AG04450 (cell line): Measurements from ENCODE around the gene ZBTB32. TPM values are rescaled to one million over a fixed set of nuclear protein-coding genes. Genes with fewer than 3 reads are reported as not detected.

Experiments used
- CTCF ChIA-PET: fragments of 300-600, 350-600 bp; formaldehyde crosslinking; extraction: SDS; loops from one replicate; lab custom pipeline; 2022; ENCODE audit warnings: antibody characterized with exemption, inconsistent platforms; lab: Charles Lee
- POLR2A ChIA-PET: fragments of 350-600 bp; formaldehyde crosslinking; extraction: SDS; loops from one replicate; lab custom pipeline; 2021; ENCODE audit warnings: antibody characterized with exemption, inconsistent platforms; lab: Yijun Ruan, JAX
- DNase-seq: peaks from one replicate; pipeline ENCODE4 v3.0.0-alpha.2; 2011; ENCODE audit warnings: low read depth, low spot score
- H3K27ac ChIP-seq: one replicate; pipeline ENCODE4 v1.5.1; 2012; ENCODE audit warnings: low read depth, low read length, control low read depth
- H3K27me3 ChIP-seq: one replicate; pipeline ENCODE4 v1.6.0; 2012; ENCODE audit warnings: low read length; ENCODE audit not compliant: control insufficient read depth, insufficient read depth
- H3K4me3 ChIP-seq: 2 replicates; pipeline ENCODE4 v1.5.1; 2011; ENCODE audit warnings: mild to moderate bottlenecking, low read depth, low read length, control low read depth
- H3K9me3 ChIP-seq: 2 replicates; pipeline ENCODE4 v1.5.1; 2012; ENCODE audit warnings: low read length; ENCODE audit not compliant: control insufficient read depth, insufficient read depth
- polyA plus RNA-seq: library from polyadenylated mRNA; depleted of rRNA; stranded (reverse); fragments of >200 nt; gene quantifications from 2 replicates; pipeline ENCODE4 v1.2.3, GENCODE V29; 2011
- TF ChIP-seq, protein P1 (sequence below): IDR thresholded peaks from 2 replicates; pipeline ENCODE4 v1.5.1; 2011; ENCODE audit warnings: low read depth, low read length, control low read depth, inconsistent platforms

Gene ZBTB32
- polyA plus RNA-seq, 1 experiment: not detected

DNA sequence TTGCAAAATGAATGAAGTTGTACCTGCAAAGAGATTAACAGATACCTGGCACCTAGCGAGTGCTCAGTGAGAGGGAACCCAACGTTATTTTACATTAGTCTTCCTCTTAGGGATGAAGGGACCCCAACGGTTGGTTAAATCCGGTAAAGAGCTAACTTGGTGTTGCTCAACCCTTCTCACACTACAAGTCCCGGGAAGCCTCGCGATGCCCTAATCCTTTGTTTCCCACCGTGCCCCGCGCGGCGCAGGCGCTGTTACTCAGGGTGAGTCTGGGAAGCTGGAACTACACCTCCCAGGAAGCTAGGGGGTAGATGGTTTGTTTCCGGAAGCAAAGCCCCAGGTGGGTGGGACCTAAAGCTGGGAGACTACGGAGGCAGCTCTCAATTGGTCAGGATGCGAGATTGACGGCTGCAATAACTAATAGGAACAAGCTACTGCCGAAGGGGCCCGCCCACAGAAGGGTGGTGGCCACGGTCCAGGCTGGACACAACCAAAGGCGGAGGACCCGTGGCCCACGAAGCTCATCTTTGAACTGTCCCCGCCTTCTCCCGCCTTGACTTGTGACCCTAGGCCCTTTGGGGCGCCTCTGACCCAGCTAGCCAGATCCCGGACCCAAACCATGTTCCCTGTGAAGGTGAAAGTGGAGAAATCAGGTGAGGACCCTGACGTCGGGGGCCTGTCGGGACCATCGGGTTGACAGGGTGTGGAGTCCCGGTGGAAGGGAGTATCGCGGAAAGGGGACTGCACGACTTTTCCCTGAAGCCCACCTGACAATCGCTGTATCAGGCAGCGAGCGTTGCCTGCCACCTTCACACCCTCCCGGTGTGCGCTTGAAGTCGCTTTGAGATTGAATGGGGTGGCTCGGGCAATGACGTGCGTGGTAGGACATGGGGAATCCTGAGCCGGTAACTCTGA lies 44.0 kb downstream of the ZBTB32 start, which contains the start of gene LIN37:
TSS of gene LIN37 (plus strand) at position 471 of the 915 bp plus-strand sequence. CDS start at position 620, 149 bp downstream.
- TF ChIP-seq, protein P1, sequence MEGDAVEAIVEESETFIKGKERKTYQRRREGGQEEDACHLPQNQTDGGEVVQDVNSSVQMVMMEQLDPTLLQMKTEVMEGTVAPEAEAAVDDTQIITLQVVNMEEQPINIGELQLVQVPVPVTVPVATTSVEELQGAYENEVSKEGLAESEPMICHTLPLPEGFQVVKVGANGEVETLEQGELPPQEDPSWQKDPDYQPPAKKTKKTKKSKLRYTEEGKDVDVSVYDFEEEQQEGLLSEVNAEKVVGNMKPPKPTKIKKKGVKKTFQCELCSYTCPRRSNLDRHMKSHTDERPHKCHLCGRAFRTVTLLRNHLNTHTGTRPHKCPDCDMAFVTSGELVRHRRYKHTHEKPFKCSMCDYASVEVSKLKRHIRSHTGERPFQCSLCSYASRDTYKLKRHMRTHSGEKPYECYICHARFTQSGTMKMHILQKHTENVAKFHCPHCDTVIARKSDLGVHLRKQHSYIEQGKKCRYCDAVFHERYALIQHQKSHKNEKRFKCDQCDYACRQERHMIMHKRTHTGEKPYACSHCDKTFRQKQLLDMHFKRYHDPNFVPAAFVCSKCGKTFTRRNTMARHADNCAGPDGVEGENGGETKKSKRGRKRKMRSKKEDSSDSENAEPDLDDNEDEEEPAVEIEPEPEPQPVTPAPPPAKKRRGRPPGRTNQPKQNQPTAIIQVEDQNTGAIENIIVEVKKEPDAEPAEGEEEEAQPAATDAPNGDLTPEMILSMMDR: no peak
- CTCF ChIA-PET: interaction anchor here (0.6 to 1.3 kb wide), 5 partner anchors 9 to 198 kb away, joined by 3 to 9 read pairs (median 3); no protein-coding TSS in a partner anchor
- Histone ChIP-seq H3K27me3 (no peaks in the 10 kb centered on the region), H3K27ac (peak within 1 kb of the TSS; percentile 52), H3K4me3 (peak within 1 kb of the TSS; percentile 100), H3K9me3 (no peaks in the 10 kb centered on the region)
- POLR2A ChIA-PET: interaction anchor here (0.6 to 1.4 kb wide), 5 partner anchors 8 to 102 kb away, joined by 3 to 20 read pairs (median 3); partner anchors contain the start of gene HSPB6
- DNase-seq: peak; percentile 99

- ChIA-PET CTCF (no interaction called here), POLR2A (no interaction called here)
- H3K9me3 ChIP-seq: no peaks in the 10 kb centered on the region
- no peak overlapping the region for H3K4me3 ChIP-seq
- TF ChIP-seq, protein P1: no peak
- no peak overlapping the region for H3K27ac ChIP-seq
- DNase-seq: no peak
- no peaks in the 10 kb centered on the region for H3K27me3 ChIP-seq
Observed at GRCh38 chr19:35750167-35750566, 45.8 kb downstream of the ZBTB32 start.

DNA sequence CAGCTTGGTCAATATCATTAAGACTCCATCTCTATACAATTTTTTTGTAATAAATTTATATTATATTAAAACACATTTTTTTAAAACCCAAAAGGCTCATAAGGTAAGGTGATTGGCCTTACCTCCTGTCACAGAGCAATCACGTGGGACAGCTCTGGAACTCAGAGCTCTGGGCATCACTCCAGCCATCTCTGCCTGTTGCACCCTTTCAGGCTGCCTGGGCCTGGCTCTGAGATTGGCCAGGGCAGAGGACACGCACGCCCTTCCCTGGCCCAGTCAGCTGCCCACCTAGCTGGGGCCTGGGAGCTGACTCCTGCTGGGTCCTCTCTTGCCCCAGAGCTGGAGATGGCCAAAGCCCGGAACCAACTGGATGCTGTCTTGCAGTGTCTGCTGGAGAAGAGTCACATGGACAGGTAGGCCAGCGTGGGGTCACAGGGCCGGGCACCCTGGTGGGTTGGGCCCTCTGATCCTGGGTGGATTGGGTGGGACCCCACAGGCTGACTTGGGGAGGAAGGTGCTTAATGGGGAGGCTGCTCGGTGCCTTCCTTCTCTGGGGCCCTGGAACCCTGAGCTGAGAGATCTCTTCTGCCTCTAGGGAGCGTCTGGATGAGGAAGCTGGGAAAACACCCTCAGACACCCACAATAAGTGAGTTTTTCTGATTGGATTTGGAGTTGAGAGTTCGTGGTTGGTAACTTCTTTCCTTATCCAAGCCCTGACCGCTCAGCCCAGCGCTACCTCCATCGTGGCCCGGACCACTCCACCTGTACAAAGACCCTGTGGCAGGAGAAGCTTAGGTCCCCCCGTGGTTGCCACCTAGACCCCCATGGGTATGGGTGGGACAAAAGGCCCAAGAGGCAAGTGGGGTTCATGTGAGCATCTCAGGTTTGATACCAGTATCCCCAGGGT lies 47.7 kb downstream of the ZBTB32 start:
- Histone ChIP-seq H3K4me3 (no peak overlapping the region), H3K9me3 (no peaks in the 10 kb centered on the region), H3K27ac (no peak overlapping the region), H3K27me3 (no peaks in the 10 kb centered on the region)
- ChIA-PET CTCF (interaction anchor here (1.2 kb wide), 1 partner anchor 68 kb away, joined by 5 read pairs; no protein-coding TSS in a partner anchor), POLR2A (interaction anchor here (0.6 kb wide), 1 partner anchor 11 kb away, joined by 3 read pairs; no protein-coding TSS in a partner anchor)
- TF ChIP-seq, protein P1: no peak
- no peak for DNase-seq

- no peak for DNase-seq
- ChIA-PET POLR2A (interaction anchor here (0.6 kb wide), 1 partner anchor 12 kb away, joined by 3 read pairs; no protein-coding TSS in a partner anchor), CTCF (interaction anchor here (1.2 kb wide), 1 partner anchor 67 kb away, joined by 5 read pairs; no protein-coding TSS in a partner anchor)
Observed at GRCh38 chr19:35752746-35753350, 48.5 kb downstream of the ZBTB32 start.

More at GRCh38 chr19:35752746-35753350, 48.5 kb downstream of the ZBTB32 start:
- TF ChIP-seq, protein P1: no peak
- Histone ChIP-seq H3K9me3 (no peaks in the 10 kb centered on the region), H3K27me3 (no peaks in the 10 kb centered on the region), H3K27ac (no peak overlapping the region), H3K4me3 (no peak overlapping the region)
